Lower leg skin (tissue), 4 donors: Measurements from ENCODE around the gene IMPACT. TPM values are rescaled to one million over a fixed set of nuclear protein-coding genes. Genes with fewer than 3 reads are reported as not detected.

Experiments used
- DNase-seq, 2 donors: peaks; one replicate each; pipeline ENCODE4 v3.0.0-alpha.2; 2019; ENCODE audit warnings: low spot score in 2 of 2
- H3K4me3 ChIP-seq: fragments of 200-600 bp; sonication (generic); 2 replicates; pipeline ENCODE4 v1.5.1; 2017; ENCODE audit warnings: mild to moderate bottlenecking, low read depth; ENCODE audit not compliant: poor library complexity, severe bottlenecking
- CTCF ChIP-seq, 3 donors: fragments of 450-650 bp; IDR thresholded peaks; one replicate each; pipeline ENCODE4 v1.5.1; 2016; ENCODE audit warnings: antibody characterized with exemption in 3 of 3, mild to moderate bottlenecking in 3 of 3, moderate library complexity in 2 of 3
- POLR2A ChIP-seq, 2 donors: fragments of 450-650 bp; IDR thresholded peaks; one replicate each; pipeline ENCODE4 v1.6.1; 2016 to 2017; ENCODE audit warnings: antibody characterized with exemption in 2 of 2, mild to moderate bottlenecking in 1 of 2, moderate library complexity in 1 of 2
- WGBS, 2 donors: methylation state at CpG; one replicate each; pipeline ENCODE4 v1.1.5; 2018; 5-methylcytosine and 5-hydroxymethylcytosine counted together
- intact Hi-C: fragments of 100-400 bp; cut with DNase I; formaldehyde crosslinking; loops from one replicate; pipeline ENCODE4 v1.15.0; 2023; ENCODE audit warnings: low total_unique reads
- total RNA-seq, 4 donors: library from RNA; depleted of rRNA; stranded (reverse); fragments of >200 nt; gene quantifications; one replicate each; pipeline ENCODE4 v1.1.0, GENCODE V29; 2016

The IMPACT gene
- total RNA-seq, 4 donors from 2014 or later = 13.8 to 20.5 (median 14.9) TPM

GRCh38 chr18:24400587-24400986, 25.9 kb upstream of the IMPACT start:
- intact Hi-C loops = no loop called here
- DNase-seq = no peak
- TF ChIP-seq CTCF (IDR thresholded peaks at IDR 0.05) = no peak
- TF ChIP-seq POLR2A (IDR thresholded peaks at IDR 0.05) = no peak
- H3K4me3 ChIP-seq = no peak overlapping the region
- whole genome bisulfite sequencing, 2 donors = 39 to 52% methylated on average over 2 of the region's 2 CpGs

GRCh38 chr18:24402209-24402785, 24.2 kb upstream of the IMPACT start:
- intact Hi-C loops = no loop called here
- H3K4me3 ChIP-seq = no peak overlapping the region
- no peak for TF ChIP-seq CTCF (IDR thresholded peaks at IDR 0.05)
- no peak for TF ChIP-seq POLR2A (IDR thresholded peaks at IDR 0.05)
- no peak for DNase-seq
- 87 to 88% methylated on average over 6 of the region's 6 CpGs for WGBS, 2 donors

- DNase-seq = no peak
Measured at GRCh38 chr18:24403076-24403475, 23.4 kb upstream of the IMPACT start.

GRCh38 chr18:24404591-24404990, 21.9 kb upstream of the IMPACT start:
- TF ChIP-seq POLR2A (IDR thresholded peaks at IDR 0.05) (no peak), CTCF (IDR thresholded peaks at IDR 0.05) (no peak)
- DNase-seq = no peak
- H3K4me3 ChIP-seq = no peak overlapping the region
- intact Hi-C loops = no loop called here
- 88 to 93% methylated on average over 3 of the region's 3 CpGs for WGBS, 2 donors

More at GRCh38 chr18:24403076-24403475, 23.4 kb upstream of the IMPACT start:
- intact Hi-C loops = no loop called here
- H3K4me3 ChIP-seq = no peak overlapping the region
- 82 to 86% methylated on average over 5 of the region's 5 CpGs for WGBS, 2 donors
- no peak for TF ChIP-seq POLR2A (IDR thresholded peaks at IDR 0.05)
- TF ChIP-seq CTCF (IDR thresholded peaks at IDR 0.05) = no peak

- no peak overlapping the region for H3K4me3 ChIP-seq
- WGBS, 2 donors = 91 to 93% methylated on average over 2 of the region's 2 CpGs
- intact Hi-C loops = no loop called here
- TF ChIP-seq POLR2A (IDR thresholded peaks at IDR 0.05) (no peak), CTCF (IDR thresholded peaks at IDR 0.05) (no peak)
- no peak for DNase-seq
Measured at GRCh38 chr18:24408496-24408895, 18.0 kb upstream of the IMPACT start.

- no peak for TF ChIP-seq CTCF (IDR thresholded peaks at IDR 0.05)
- TF ChIP-seq POLR2A (IDR thresholded peaks at IDR 0.05) = no peak
Measured at GRCh38 chr18:24413148-24413547, 13.3 kb upstream of the IMPACT start.

More at GRCh38 chr18:24413148-24413547, 13.3 kb upstream of the IMPACT start:
- intact Hi-C loops = no loop called here
- 50 to 61% methylated on average over 2 of the region's 2 CpGs for WGBS, 2 donors
- no peak for DNase-seq
- no peak overlapping the region for H3K4me3 ChIP-seq
